ENCODE data around the gene ZCCHC7.

- TF ChIP-seq POLR2A (IDR thresholded peaks at IDR 0.05) (no peak), CTCF (IDR thresholded peaks at IDR 0.05 in 4 of 5, conservative IDR thresholded peaks at IDR 0.05 in 1 of 5) (no peak)
Measured at GRCh38 chr9:37405764-37406380, 285.5 kb downstream of the ZCCHC7 start.

Data from gastrocnemius medialis (tissue), 4 donors.